DOHH2 (cell line): ENCODE measurements around the gene TMEM161A.

ENCODE experiments used
- EZH2phosphoT487 ChIP-seq: fragments of 200-600 bp; sonication (generic); IDR thresholded peaks from 2 replicates; pipeline ENCODE4 v1.6.1; 2017; ENCODE audit warnings: borderline replicate concordance, mild to moderate bottlenecking, antibody characterized with exemption, low read length, moderate library complexity, mixed read lengths
- TF ChIP-seq, protein P1 (sequence below): fragments of 200-600 bp; sonication (generic); IDR thresholded peaks from one replicate; pipeline ENCODE4 v1.5.1; 2014; ENCODE audit warnings: antibody characterized with exemption, mild to moderate bottlenecking, low read depth, low read length; ENCODE audit not compliant: poor library complexity, severe bottlenecking

- no peak for TF ChIP-seq EZH2phosphoT487
- TF ChIP-seq, protein P1, sequence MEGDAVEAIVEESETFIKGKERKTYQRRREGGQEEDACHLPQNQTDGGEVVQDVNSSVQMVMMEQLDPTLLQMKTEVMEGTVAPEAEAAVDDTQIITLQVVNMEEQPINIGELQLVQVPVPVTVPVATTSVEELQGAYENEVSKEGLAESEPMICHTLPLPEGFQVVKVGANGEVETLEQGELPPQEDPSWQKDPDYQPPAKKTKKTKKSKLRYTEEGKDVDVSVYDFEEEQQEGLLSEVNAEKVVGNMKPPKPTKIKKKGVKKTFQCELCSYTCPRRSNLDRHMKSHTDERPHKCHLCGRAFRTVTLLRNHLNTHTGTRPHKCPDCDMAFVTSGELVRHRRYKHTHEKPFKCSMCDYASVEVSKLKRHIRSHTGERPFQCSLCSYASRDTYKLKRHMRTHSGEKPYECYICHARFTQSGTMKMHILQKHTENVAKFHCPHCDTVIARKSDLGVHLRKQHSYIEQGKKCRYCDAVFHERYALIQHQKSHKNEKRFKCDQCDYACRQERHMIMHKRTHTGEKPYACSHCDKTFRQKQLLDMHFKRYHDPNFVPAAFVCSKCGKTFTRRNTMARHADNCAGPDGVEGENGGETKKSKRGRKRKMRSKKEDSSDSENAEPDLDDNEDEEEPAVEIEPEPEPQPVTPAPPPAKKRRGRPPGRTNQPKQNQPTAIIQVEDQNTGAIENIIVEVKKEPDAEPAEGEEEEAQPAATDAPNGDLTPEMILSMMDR: no peak
Measured at GRCh38 chr19:19132912-19133311, 5.4 kb downstream of the TMEM161A start.
